HG03135 (cell line): ENCODE data around the gene WFDC1.

Experiments
- ATAC-seq: cut with Tn5 transposase; IDR thresholded peaks from one replicate; pipeline ENCODE4 v1.9.1; 2021; ENCODE audit warnings: mild to moderate bottlenecking, moderate library complexity; ENCODE audit not compliant: unreplicated experiment

Gene WFDC1

GRCh38 chr16:84370723-84371552, 76.3 kb downstream of the WFDC1 start:
- no peak for ATAC-seq

- no peak for ATAC-seq
Observed at GRCh38 chr16:84371553-84371865, 76.8 kb downstream of the WFDC1 start.

- no peak for ATAC-seq
Observed at GRCh38 chr16:84373907-84374489, 79.3 kb downstream of the WFDC1 start.

GRCh38 chr16:84378099-84378498, 83.4 kb downstream of the WFDC1 start:
- ATAC-seq, result no peak

GRCh38 chr16:84378567-84378966, 83.9 kb downstream of the WFDC1 start:
- no peak for ATAC-seq

GRCh38 chr16:84379008-84379708, 84.5 kb downstream of the WFDC1 start:
- no peak for ATAC-seq
